ENCODE data around the gene PAPSS2. TPM values are rescaled to one million over a fixed set of nuclear protein-coding genes. Genes with fewer than 3 reads are reported as not detected.

PAPSS2 gene
- total RNA-seq, 4 donors from 2014 or later = 17.3 to 117 (median 88.4) TPM

DNA sequence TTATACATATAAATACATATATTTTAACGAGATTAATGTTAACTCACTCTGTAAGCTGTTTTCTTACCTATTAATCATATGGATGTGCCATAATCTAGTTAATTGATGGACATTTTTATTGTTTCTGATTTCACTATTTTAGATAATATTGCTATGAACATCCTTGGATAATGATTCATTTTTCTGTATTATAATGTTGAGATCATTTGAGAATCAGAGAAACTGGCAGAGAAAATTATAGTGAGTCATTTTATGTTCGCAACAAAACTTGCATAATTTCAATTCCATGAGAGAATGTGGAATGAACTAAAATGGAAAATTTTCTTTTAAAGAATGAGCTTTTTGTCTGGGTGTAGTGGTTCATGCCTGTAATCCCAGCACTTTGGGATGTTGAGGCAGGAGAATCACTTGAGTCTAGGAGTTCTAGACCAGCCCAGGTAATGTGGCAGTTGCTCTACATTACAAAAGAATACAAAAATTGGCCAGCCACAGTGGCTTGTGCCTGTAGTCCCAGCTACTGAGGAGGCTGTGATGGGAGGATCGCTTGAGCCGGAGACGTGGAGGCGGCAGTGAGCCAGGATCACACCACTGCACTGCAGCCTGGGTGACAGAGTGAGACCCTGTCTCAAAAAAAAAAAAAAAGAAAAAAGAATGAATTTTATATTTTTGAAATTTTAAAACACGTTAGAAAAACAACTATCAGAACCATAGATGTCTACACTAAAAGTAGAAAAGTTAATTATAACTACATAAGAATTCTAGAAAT is 40.5 kb downstream of the PAPSS2 start:
- DNase-seq = no peak
- Histone ChIP-seq H3K36me3 (no peaks in the 10 kb centered on the region), H3K9me3 (no peaks in the 10 kb centered on the region), H3K4me3 (no peak overlapping the region), H3K27me3 (no peaks in the 10 kb centered on the region), H3K27ac (peak overlapping the region in 1 of 4 donors; percentile 0), H3K4me1 (peaks cover 7 to 53% (median 16%) of the 10 kb centered on the region in 4 donors)
- TF ChIP-seq POLR2AphosphoS5 (IDR thresholded peaks at IDR 0.05) (no peak), EP300 (IDR thresholded peaks at IDR 0.05; ENCODE audit: low read depth) (no peak), POLR2A (IDR thresholded peaks at IDR 0.05) (no peak)
- TF ChIP-seq, protein P1, sequence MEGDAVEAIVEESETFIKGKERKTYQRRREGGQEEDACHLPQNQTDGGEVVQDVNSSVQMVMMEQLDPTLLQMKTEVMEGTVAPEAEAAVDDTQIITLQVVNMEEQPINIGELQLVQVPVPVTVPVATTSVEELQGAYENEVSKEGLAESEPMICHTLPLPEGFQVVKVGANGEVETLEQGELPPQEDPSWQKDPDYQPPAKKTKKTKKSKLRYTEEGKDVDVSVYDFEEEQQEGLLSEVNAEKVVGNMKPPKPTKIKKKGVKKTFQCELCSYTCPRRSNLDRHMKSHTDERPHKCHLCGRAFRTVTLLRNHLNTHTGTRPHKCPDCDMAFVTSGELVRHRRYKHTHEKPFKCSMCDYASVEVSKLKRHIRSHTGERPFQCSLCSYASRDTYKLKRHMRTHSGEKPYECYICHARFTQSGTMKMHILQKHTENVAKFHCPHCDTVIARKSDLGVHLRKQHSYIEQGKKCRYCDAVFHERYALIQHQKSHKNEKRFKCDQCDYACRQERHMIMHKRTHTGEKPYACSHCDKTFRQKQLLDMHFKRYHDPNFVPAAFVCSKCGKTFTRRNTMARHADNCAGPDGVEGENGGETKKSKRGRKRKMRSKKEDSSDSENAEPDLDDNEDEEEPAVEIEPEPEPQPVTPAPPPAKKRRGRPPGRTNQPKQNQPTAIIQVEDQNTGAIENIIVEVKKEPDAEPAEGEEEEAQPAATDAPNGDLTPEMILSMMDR (IDR thresholded peaks at IDR 0.05) = no peak
- intact Hi-C loops (cut with DNase I; ENCODE audit: low total_unique reads) (no loop called here), in situ Hi-C loops (cut with MboI; ENCODE audit: low pct_ligation_motif_present in 1 of 4, low pct_unique_long_range_greater_than_20kb in 1 of 4, low sequenced_read_pairs in 3 of 4) (no loop called here)
- 84 to 85% methylated on average over 7 of the region's 7 CpGs for WGBS, 2 donors (ENCODE audit: low coverage in 1 of 2)

DNA sequence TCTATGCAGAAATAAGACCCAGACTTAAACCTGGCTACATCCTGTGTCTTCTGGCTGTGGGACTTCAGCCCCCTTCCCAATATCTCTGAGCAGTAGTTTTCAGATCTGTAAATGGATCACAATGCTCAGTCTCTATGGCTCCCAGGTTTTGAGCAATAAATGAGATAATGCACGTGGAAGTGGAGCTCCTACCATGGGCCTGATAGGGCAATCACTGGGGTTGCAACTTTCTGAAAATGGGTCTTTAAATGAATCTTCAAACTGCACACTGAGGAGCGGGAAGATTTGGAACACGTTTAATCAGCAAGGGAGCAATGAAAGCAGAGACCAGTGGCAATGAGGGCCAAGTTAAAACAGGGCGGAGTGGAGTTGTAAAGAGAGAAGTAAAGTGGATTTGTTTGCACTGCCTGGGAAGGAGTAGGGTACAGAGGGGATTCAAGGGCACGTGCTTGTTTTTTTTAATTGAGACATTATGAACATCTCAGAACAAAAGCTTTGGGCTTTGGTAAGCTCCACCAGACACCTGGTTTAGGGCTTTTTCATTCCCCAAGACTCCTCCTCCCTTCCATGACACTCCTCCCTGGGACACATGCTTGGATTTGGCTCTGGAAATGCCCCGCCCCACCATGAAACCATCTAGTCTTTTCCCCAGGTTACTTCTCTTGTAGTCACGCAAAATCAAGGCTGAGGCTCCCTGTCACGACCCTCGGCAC is 42.7 kb downstream of the PAPSS2 start:
- H3K36me3 ChIP-seq = no peaks in the 10 kb centered on the region
- peak; percentile 24 for DNase-seq
- in situ Hi-C loops (cut with MboI; ENCODE audit: low pct_ligation_motif_present in 1 of 4, low pct_unique_long_range_greater_than_20kb in 1 of 4, low sequenced_read_pairs in 3 of 4) = no loop called here
- intact Hi-C loops (cut with DNase I; ENCODE audit: low total_unique reads) = no loop called here
- WGBS, 2 donors (ENCODE audit: low coverage in 1 of 2) = 69% methylated on average over 9 of the region's 9 CpGs; no CpG with 5 or more reads in 1 of the 2 donors
- H3K27ac ChIP-seq = peak overlapping the region; percentile 42 to 68 (median 60)
- H3K4me3 ChIP-seq = no peak overlapping the region
- no peaks in the 10 kb centered on the region for H3K9me3 ChIP-seq
- TF ChIP-seq EP300 (IDR thresholded peaks at IDR 0.05; ENCODE audit: low read depth) (no peak), POLR2AphosphoS5 (IDR thresholded peaks at IDR 0.05) (no peak), POLR2A (IDR thresholded peaks at IDR 0.05) (no peak)
- TF ChIP-seq, protein P1 (IDR thresholded peaks at IDR 0.05) = no peak
- no peaks in the 10 kb centered on the region for H3K27me3 ChIP-seq
- H3K4me1 ChIP-seq = peaks cover 3 to 36% (median 6%) of the 10 kb centered on the region in 4 donors

DNA sequence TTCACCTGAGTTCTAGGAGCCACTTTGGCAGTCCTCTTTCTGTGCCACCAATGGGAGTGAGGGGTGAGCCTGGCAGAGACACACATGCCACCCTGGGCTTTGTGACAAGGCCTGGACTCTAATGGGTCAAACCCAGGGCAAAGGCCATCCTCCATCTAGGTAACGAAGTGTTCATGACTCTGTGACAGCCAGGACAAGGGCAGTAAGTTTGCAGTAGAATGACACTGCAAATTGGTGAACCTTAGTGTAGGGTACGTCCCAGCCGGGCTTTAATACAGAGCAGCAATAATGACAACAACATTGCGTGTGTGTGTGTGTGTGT is 43.3 kb downstream of the PAPSS2 start:
- H3K27me3 ChIP-seq = no peaks in the 10 kb centered on the region
- peaks cover 3 to 31% (median 4%) of the 10 kb centered on the region in 4 donors for H3K4me1 ChIP-seq
- 81 to 90% methylated on average over 2 to 4 of the region's 4 CpGs for WGBS, 2 donors (ENCODE audit: low coverage in 1 of 2)
- H3K9me3 ChIP-seq = no peaks in the 10 kb centered on the region
- DNase-seq = peak; percentile 20
- no peaks in the 10 kb centered on the region for H3K36me3 ChIP-seq
- intact Hi-C loops (cut with DNase I; ENCODE audit: low total_unique reads) = no loop called here
- in situ Hi-C loops (cut with MboI; ENCODE audit: low pct_ligation_motif_present in 1 of 4, low pct_unique_long_range_greater_than_20kb in 1 of 4, low sequenced_read_pairs in 3 of 4) = no loop called here
- peak overlapping the region; percentile 42 to 68 (median 60) for H3K27ac ChIP-seq
- TF ChIP-seq, protein P1 (IDR thresholded peaks at IDR 0.05) = no peak
- TF ChIP-seq POLR2A (IDR thresholded peaks at IDR 0.05) (no peak), EP300 (IDR thresholded peaks at IDR 0.05; ENCODE audit: low read depth) (no peak), POLR2AphosphoS5 (IDR thresholded peaks at IDR 0.05) (no peak)
- H3K4me3 ChIP-seq = no peak overlapping the region

DNA sequence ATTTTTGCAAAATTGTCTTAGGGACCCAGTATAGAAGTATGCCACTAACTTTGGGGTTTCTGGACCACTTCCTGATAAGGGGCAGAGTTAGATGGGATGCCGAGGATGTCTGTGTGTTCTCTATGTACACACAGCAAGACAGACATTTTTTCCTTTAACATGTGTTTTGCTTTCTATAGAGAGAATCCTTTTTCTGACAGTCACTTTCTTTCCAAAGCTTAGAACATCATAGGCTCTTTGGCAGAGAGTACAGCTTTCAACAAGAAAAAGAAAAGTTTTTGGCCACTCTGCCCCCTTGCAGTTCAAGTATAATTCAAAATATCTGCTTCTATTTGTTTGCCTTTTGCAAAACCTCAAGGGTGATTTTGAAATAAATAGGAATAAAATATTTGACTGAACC is 44.1 kb downstream of the PAPSS2 start:
- in situ Hi-C loops (cut with MboI; ENCODE audit: low pct_ligation_motif_present in 1 of 4, low pct_unique_long_range_greater_than_20kb in 1 of 4, low sequenced_read_pairs in 3 of 4) = no loop called here
- 70 to 100% methylated on average over 1 of the region's 1 CpG for WGBS, 2 donors (ENCODE audit: low coverage in 1 of 2)
- DNase-seq = no peak

More for the DNA sequence above, 44.1 kb downstream of the PAPSS2 start:
- Histone ChIP-seq H3K9me3 (no peaks in the 10 kb centered on the region), H3K4me3 (no peak overlapping the region), H3K36me3 (no peaks in the 10 kb centered on the region), H3K27me3 (no peaks in the 10 kb centered on the region), H3K27ac (no peak overlapping the region), H3K4me1 (peaks cover 3 to 28% (median 4%) of the 10 kb centered on the region in 4 donors)
- intact Hi-C loops (cut with DNase I; ENCODE audit: low total_unique reads) = no loop called here
- TF ChIP-seq POLR2AphosphoS5 (IDR thresholded peaks at IDR 0.05) = no peak
- TF ChIP-seq, protein P1 (IDR thresholded peaks at IDR 0.05) = no peak
- no peak for TF ChIP-seq POLR2A (IDR thresholded peaks at IDR 0.05)
- TF ChIP-seq EP300 (IDR thresholded peaks at IDR 0.05; ENCODE audit: low read depth) = no peak

All from transverse colon (tissue), 4 donors.